Embryonic facial prominence (tissue), 1 donor: ENCODE measurements around the gene C12orf56.
"Not testable (repeated sequence)": the region's sequence is repeated elsewhere in the genome, so short reads cannot be mapped to it uniquely, and the experiment has no call there.

Experiments
- DNase-seq: peaks from one replicate; pipeline ENCODE4 v3.0.0-alpha.2; 2016; ENCODE audit errors: extremely low spot score

C12orf56 gene

GRCh38 chr12:64232196-64232595 lies 158.4 kb downstream of the C12orf56 start:
- no peak for DNase-seq

GRCh38 chr12:64229796-64230195 lies 160.8 kb downstream of the C12orf56 start:
- no peak for DNase-seq

- no peak for DNase-seq
These were observed 161.3 kb downstream of the C12orf56 start for GRCh38 chr12:64229240-64229639.

GRCh38 chr12:64225626-64226025 lies 164.9 kb downstream of the C12orf56 start:
- DNase-seq = no peak

GRCh38 chr12:64222009-64222765 lies 168.4 kb downstream of the C12orf56 start, which contains the start of gene KICS2:
Gene KICS2, minus strand, starts transcription at chr12:64222296. Its CDS starts 59 bp downstream, at chr12:64222237.
- peak; percentile 85 for DNase-seq

GRCh38 chr12:64221651-64222008 lies 168.9 kb downstream of the C12orf56 start:
- DNase-seq = peak; percentile 76

- DNase-seq = no peak
These were observed 170.5 kb downstream of the C12orf56 start for GRCh38 chr12:64220046-64220445.

- no peak for DNase-seq
These were observed 171.4 kb downstream of the C12orf56 start for GRCh38 chr12:64219145-64219544.

GRCh38 chr12:64218597-64218996 lies 172.0 kb downstream of the C12orf56 start:
- DNase-seq = no peak

GRCh38 chr12:64217643-64218042 lies 172.9 kb downstream of the C12orf56 start:
- DNase-seq = not testable (repeated sequence)

- no peak for DNase-seq
These were observed 174.3 kb downstream of the C12orf56 start for GRCh38 chr12:64216239-64216638.
